Measurements from ENCODE around the gene FZD10.

FZD10 gene

DNA sequence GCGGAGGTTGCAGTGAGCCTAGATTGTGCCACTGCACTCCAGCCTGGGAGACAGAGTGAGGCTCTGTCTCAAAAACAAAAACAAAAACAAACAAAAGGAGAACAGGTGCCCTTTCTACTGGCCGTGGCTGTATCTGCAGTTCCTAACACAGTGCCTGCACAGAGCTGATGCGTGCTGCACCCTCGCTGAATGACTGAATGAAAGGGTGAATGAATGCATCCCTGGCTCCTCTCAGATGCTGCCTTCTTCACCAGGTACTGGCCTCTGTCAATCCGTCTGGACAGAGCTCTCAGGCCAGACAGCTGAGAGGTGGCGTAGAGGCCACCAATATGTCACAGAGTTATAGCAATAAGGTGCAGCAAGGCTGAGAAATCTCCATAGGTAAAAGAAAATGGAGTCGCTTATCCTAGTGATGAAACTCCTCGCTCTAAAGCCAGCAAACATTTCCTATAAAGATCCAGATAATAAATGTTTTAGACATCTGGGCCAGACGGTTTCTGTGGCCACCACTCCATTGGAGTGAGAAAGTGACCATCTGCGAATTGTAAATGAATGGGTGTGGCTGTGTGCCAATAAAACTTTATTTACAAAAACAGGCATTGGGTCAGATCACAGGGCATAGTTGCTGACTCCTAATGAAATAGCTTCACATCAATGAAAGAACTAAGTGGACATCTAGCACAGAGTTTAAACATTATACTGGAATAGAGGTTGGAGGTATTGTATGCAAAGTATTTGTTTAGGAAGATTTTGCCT lies 15.9 kb upstream of the FZD10 start:
- TF ChIP-seq POLR2AphosphoS5 (IDR thresholded peaks at IDR 0.05; ENCODE audit: low read depth, low read length) = no peak
- TF ChIP-seq, protein P1, sequence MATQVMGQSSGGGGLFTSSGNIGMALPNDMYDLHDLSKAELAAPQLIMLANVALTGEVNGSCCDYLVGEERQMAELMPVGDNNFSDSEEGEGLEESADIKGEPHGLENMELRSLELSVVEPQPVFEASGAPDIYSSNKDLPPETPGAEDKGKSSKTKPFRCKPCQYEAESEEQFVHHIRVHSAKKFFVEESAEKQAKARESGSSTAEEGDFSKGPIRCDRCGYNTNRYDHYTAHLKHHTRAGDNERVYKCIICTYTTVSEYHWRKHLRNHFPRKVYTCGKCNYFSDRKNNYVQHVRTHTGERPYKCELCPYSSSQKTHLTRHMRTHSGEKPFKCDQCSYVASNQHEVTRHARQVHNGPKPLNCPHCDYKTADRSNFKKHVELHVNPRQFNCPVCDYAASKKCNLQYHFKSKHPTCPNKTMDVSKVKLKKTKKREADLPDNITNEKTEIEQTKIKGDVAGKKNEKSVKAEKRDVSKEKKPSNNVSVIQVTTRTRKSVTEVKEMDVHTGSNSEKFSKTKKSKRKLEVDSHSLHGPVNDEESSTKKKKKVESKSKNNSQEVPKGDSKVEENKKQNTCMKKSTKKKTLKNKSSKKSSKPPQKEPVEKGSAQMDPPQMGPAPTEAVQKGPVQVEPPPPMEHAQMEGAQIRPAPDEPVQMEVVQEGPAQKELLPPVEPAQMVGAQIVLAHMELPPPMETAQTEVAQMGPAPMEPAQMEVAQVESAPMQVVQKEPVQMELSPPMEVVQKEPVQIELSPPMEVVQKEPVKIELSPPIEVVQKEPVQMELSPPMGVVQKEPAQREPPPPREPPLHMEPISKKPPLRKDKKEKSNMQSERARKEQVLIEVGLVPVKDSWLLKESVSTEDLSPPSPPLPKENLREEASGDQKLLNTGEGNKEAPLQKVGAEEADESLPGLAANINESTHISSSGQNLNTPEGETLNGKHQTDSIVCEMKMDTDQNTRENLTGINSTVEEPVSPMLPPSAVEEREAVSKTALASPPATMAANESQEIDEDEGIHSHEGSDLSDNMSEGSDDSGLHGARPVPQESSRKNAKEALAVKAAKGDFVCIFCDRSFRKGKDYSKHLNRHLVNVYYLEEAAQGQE (IDR thresholded peaks at IDR 0.05; ENCODE audit: insufficient read depth in 1 of 2, low read depth in 2 of 2, low read length in 2 of 2) = no peak
- TF ChIP-seq FOXP2 (optimal IDR thresholded peaks at IDR 0.05; ENCODE audit: borderline replicate concordance, extremely low read depth, extremely low read length, insufficient read depth) = no peak
- no peak for TF ChIP-seq TAF1 (IDR thresholded peaks at IDR 0.05; ENCODE audit: borderline replicate concordance, insufficient read depth, low read length)
- no peak for TF ChIP-seq SIN3A (IDR thresholded peaks at IDR 0.05; ENCODE audit: borderline replicate concordance, insufficient read depth, low read length)

DNA sequence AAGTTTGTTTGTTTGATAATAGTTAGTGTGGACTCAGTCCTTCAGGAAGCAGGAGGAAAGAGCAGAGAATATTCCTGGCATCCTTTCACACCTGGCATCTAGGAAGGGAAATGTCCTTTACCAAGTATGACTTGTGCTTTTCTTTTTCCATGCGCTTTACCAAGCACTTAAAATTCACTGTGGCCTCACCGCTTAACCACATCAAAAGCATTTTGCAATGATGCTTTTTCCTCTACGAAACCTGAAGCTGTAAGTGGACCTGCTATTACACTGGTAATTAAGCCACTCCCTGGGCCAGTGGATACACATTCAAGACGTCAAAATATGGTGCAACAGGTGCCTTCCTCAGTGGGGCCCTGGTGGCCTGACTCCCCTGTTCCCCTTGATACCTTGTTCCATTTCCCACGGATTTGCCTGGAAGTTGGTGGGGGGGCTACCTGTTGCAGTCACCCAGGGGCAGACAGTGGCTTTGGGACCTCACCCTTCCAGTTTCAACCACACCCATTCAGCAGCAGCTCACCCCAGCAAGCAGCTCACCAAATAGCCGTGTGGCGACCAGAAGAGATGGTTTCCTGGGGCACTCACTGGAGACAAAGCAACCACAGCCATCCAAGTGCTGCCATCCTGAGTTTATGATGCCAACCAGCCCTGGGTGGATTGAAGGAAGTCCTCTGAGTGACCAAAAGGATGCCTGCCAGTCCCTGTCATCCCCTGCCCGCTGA lies 14.2 kb upstream of the FZD10 start:
- TF ChIP-seq, protein P1 (IDR thresholded peaks at IDR 0.05; ENCODE audit: insufficient read depth in 1 of 2, low read depth in 2 of 2, low read length in 2 of 2) = no peak
- TF ChIP-seq SIN3A (IDR thresholded peaks at IDR 0.05; ENCODE audit: borderline replicate concordance, insufficient read depth, low read length) = no peak
- no peak for TF ChIP-seq FOXP2 (optimal IDR thresholded peaks at IDR 0.05; ENCODE audit: borderline replicate concordance, extremely low read depth, extremely low read length, insufficient read depth)
- TF ChIP-seq TAF1 (IDR thresholded peaks at IDR 0.05; ENCODE audit: borderline replicate concordance, insufficient read depth, low read length) = no peak
- no peak for TF ChIP-seq POLR2AphosphoS5 (IDR thresholded peaks at IDR 0.05; ENCODE audit: low read depth, low read length)

DNA sequence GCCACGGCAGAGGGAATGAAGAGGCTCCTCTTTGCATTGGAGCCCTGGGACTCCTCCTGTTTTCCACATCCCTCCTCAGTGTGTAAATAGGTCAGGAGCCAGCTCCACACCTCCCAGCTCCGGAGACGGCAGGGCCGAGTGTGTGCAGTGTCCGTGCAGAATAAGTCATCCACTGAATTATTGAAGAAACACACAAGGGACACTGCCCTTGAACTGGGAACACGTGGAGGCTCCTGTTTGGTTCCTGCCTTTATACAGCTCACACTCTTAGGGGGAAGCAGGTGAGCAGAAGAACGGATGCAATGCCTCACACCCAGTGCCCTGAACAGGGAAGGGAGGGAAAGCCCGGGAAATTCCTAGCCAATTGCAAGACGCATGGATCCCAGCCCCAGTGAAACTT lies 10.4 kb upstream of the FZD10 start:
- TF ChIP-seq TAF1 (IDR thresholded peaks at IDR 0.05; ENCODE audit: borderline replicate concordance, insufficient read depth, low read length) (no peak), FOXP2 (optimal IDR thresholded peaks at IDR 0.05; ENCODE audit: borderline replicate concordance, extremely low read depth, extremely low read length, insufficient read depth) (no peak), POLR2AphosphoS5 (IDR thresholded peaks at IDR 0.05; ENCODE audit: low read depth, low read length) (no peak), SIN3A (IDR thresholded peaks at IDR 0.05; ENCODE audit: borderline replicate concordance, insufficient read depth, low read length) (no peak)
- TF ChIP-seq, protein P1 (IDR thresholded peaks at IDR 0.05; ENCODE audit: insufficient read depth in 1 of 2, low read depth in 2 of 2, low read length in 2 of 2) = no peak

DNA sequence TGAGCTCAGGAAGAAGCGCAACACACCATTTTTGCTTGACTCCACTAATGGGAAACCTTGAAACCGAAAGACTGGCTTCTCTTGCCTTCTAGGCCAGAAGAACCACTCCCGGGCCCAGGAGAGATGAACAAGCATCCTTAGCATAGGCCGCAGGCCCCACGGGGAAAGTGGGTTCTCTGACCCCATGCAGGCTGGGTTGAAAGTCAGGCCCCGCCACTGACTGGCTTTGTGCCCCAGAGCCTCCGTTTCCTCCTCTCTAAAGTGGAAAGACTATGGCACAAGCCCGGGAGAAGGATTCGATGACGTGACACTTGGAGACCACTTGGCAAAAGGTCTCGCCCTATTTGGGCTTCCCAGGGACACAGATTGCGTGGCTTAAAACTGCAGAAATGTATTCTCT lies 9.9 kb upstream of the FZD10 start:
- TF ChIP-seq FOXP2 (optimal IDR thresholded peaks at IDR 0.05; ENCODE audit: borderline replicate concordance, extremely low read depth, extremely low read length, insufficient read depth) (no peak), TAF1 (IDR thresholded peaks at IDR 0.05; ENCODE audit: borderline replicate concordance, insufficient read depth, low read length) (no peak), SIN3A (IDR thresholded peaks at IDR 0.05; ENCODE audit: borderline replicate concordance, insufficient read depth, low read length) (no peak), POLR2AphosphoS5 (IDR thresholded peaks at IDR 0.05; ENCODE audit: low read depth, low read length) (no peak)
- TF ChIP-seq, protein P1 (IDR thresholded peaks at IDR 0.05; ENCODE audit: insufficient read depth in 1 of 2, low read depth in 2 of 2, low read length in 2 of 2) = no peak
